Measurements from ENCODE around the gene AGBL4. TPM values are rescaled to one million over a fixed set of nuclear protein-coding genes. Genes with fewer than 3 reads are reported as not detected.

Gene AGBL4
- total and polyA plus RNA-seq, 2 of the 13 experiments (the other 11 are each of a cell fraction or from before 2014, with no cell fraction given) = not detected

GRCh38 chr1:49356594-49356993 lies 667.2 kb downstream of the AGBL4 start:
- H3K4me2 ChIP-seq (ENCODE audit: low read depth, low read length) = no peak overlapping the region
- no peaks in the 10 kb centered on the region for H4K20me1 ChIP-seq (ENCODE audit: insufficient read depth, low read length)
- no peak for TF ChIP-seq ZNF672 (CRISPR knock-in tag; IDR thresholded peaks at IDR 0.05)
- no peak for TF ChIP-seq FUBP1 (CRISPR knock-in tag; IDR thresholded peaks at IDR 0.05; ENCODE audit: borderline replicate concordance)
- TF ChIP-seq ZNF576 (CRISPR knock-in tag; IDR thresholded peaks at IDR 0.05) = no peak
- TF ChIP-seq FOXM1 (CRISPR knock-in tag; IDR thresholded peaks at IDR 0.05) = no peak
- TF ChIP-seq ZHX1 (CRISPR knock-in tag; IDR thresholded peaks at IDR 0.05; ENCODE audit: low read depth) = no peak
- no peak for TF ChIP-seq ZNF639 (CRISPR knock-in tag; conservative IDR thresholded peaks at IDR 0.05)
- no peak for TF ChIP-seq ZNF570 (CRISPR knock-in tag; IDR thresholded peaks at IDR 0.05; ENCODE audit: borderline replicate concordance)
- TF ChIP-seq DDIT3 (CRISPR knock-in tag; IDR thresholded peaks at IDR 0.05) = no peak
- no peak for TF ChIP-seq UBTF (CRISPR knock-in tag; IDR thresholded peaks at IDR 0.05)
- no peak for TF ChIP-seq TCF7L2 (IDR thresholded peaks at IDR 0.05; ENCODE audit: low read depth, low read length)
- TF ChIP-seq MAFG (CRISPR knock-in tag; IDR thresholded peaks at IDR 0.05) = no peak
- peaks cover 70% of the 10 kb centered on the region for H3K9me3 ChIP-seq (ENCODE audit: low read length)
- no peak for ATAC-seq
- DNase-seq (ENCODE audit: low spot score) = no peak
- no peak for FAIRE-seq
- no peak overlapping the region for H2AFZ ChIP-seq (ENCODE audit: low read length)
- in situ Hi-C loops (cut with HindIII; ENCODE audit: extremely low pct_ligation_motif_present, low pct_unique_long_range_greater_than_20kb) (no loop called here), intact Hi-C loops (cut with micrococcal nuclease; ENCODE audit: unreplicated experiment) (no loop called here)
- no peaks in the 10 kb centered on the region for H3K79me2 ChIP-seq (ENCODE audit: insufficient read depth, low read length)
- H3K4me3 ChIP-seq (replicated peaks in 1 of 3; ENCODE audit: insufficient read depth in 1 of 3, low read depth in 2 of 3, low read length in 3 of 3) = no peak overlapping the region
- no TSS peak for BruUV-seq (replicated peaks)
- H3K9ac ChIP-seq (ENCODE audit: insufficient read depth, low read depth, low read length) = no peak overlapping the region
- H3K4me1 ChIP-seq (ENCODE audit: insufficient read depth, low read length) = no peaks in the 10 kb centered on the region
- no peaks in the 10 kb centered on the region for H3K36me3 ChIP-seq (replicated peaks in 1 of 2; ENCODE audit: control insufficient read depth in 1 of 2, insufficient read depth in 2 of 2, low read length in 2 of 2)
- no peaks in the 10 kb centered on the region for H3K27me3 ChIP-seq (ENCODE audit: control insufficient read depth in 1 of 2, insufficient read depth in 2 of 2, low read length in 2 of 2)
- POLR2A ChIA-PET = no interaction called here
- H3K27ac ChIP-seq (ENCODE audit: extremely low read length, insufficient read depth, low read length) = no peak overlapping the region
- CTCF ChIA-PET (ENCODE audit: low intra/inter-chr PET ratio, low total read pairs) = no interaction called here
